GM20000 (cell line): ENCODE measurements around the gene TBC1D1.
"Not testable (repeated sequence)": the region's sequence is repeated elsewhere in the genome, so short reads cannot be mapped to it uniquely, and the experiment has no call there.

Experiments used
- DNase-seq: peaks from one replicate; pipeline ENCODE4 v3.0.0; 2012; ENCODE audit warnings: low spot score
- CTCF ChIP-seq: IDR thresholded peaks from 2 replicates; pipeline ENCODE4 v1.5.1; 2012; ENCODE audit warnings: mild to moderate bottlenecking, control low read depth; ENCODE audit errors: extremely low read depth, missing control alignments

TBC1D1 gene

GRCh38 chr4:38020386-38020785, 129.5 kb downstream of the TBC1D1 start:
- TF ChIP-seq CTCF: no peak
- DNase-seq: no peak

GRCh38 chr4:38020961-38021360, 130.1 kb downstream of the TBC1D1 start:
- not testable (repeated sequence) for DNase-seq

GRCh38 chr4:38021751-38022150, 130.9 kb downstream of the TBC1D1 start:
- TF ChIP-seq CTCF: no peak
- no peak for DNase-seq

GRCh38 chr4:38023347-38024205, 132.7 kb downstream of the TBC1D1 start:
- DNase-seq: no peak
- TF ChIP-seq CTCF: no peak

- no peak for DNase-seq
- TF ChIP-seq CTCF: no peak
These were observed 133.3 kb downstream of the TBC1D1 start for GRCh38 chr4:38024206-38024509.

- DNase-seq: no peak
- TF ChIP-seq CTCF: no peak
These were observed 134.8 kb downstream of the TBC1D1 start for GRCh38 chr4:38025665-38026064.

- TF ChIP-seq CTCF: no peak
- DNase-seq: no peak
These were observed 135.4 kb downstream of the TBC1D1 start for GRCh38 chr4:38026158-38026740.

- TF ChIP-seq CTCF: no peak
These were observed 139.1 kb downstream of the TBC1D1 start for GRCh38 chr4:38030023-38030422.

More at GRCh38 chr4:38030023-38030422, 139.1 kb downstream of the TBC1D1 start:
- DNase-seq: no peak
